Endothelial cell of umbilical vein (primary cell): ENCODE data around the gene PRKAR1A. TPM values are rescaled to one million over a fixed set of nuclear protein-coding genes. Genes with fewer than 3 reads are reported as not detected.

Experiments
- BruUV-seq: library from RNA; stranded (reverse); fragments of 400-500 nt; replicated peaks from 2 replicates; lab custom pipeline; 2021; lab: Mats Ljungman, UMichigan
- CTCF ChIA-PET: fragments of 300-600, 350-600 bp; sonication (Branson Sonifier 250); formaldehyde crosslinking; loops from one replicate; lab custom pipeline; 2021; ENCODE audit warnings: antibody characterized with exemption, inconsistent platforms; lab: Charles Lee
- POLR2A ChIA-PET: fragments of 300-600, 350-600 bp; sonication (Branson Sonifier 250); formaldehyde crosslinking; loops from one replicate; lab custom pipeline; 2021; ENCODE audit warnings: antibody characterized with exemption, inconsistent platforms; lab: Charles Lee
- DNase-seq: peaks from one replicate; pipeline ENCODE4 v3.0.0-alpha.2; 2011; ENCODE audit warnings: low read depth, low spot score
- FAIRE-seq: peaks from 2 replicates; lab custom pipeline; 2011; peaks lifted over from hg19 to GRCh38; lab: Jason Lieb, UNC
- H2AFZ ChIP-seq: 2 replicates; pipeline ENCODE4 v1.6.0; 2012; ENCODE audit warnings: low read depth, low read length, control low read depth, inconsistent platforms
- H3K27ac ChIP-seq: 2 replicates; pipeline ENCODE4 v1.5.1; 2011; ENCODE audit warnings: low read depth, mild to moderate bottlenecking, control low read depth, low read length, moderate library complexity; ENCODE audit not compliant: insufficient read depth
- H3K27me3 ChIP-seq, 2 experiments: 2 replicates each; pipeline versions ENCODE4 v1.6.0 to v1.6.1; 2011; ENCODE audit warnings: low read length in 2 of 2, mixed read lengths in 1 of 2; ENCODE audit not compliant: control insufficient read depth in 2 of 2, insufficient read depth in 2 of 2
- H3K36me3 ChIP-seq, 2 experiments: 2 replicates in 1 of 2; 3 replicates in 1 of 2; pipeline ENCODE4 v1.5.1; 2011; ENCODE audit warnings: low read length in 2 of 2, mild to moderate bottlenecking in 1 of 2, moderate library complexity in 1 of 2; ENCODE audit not compliant: control insufficient read depth in 2 of 2, insufficient read depth in 2 of 2; ENCODE audit errors: extremely low read depth in 1 of 2
- H3K4me1 ChIP-seq: 3 replicates; pipeline ENCODE4 v1.5.1; 2011; ENCODE audit warnings: mild to moderate bottlenecking, low read length; ENCODE audit not compliant: control insufficient read depth, insufficient read depth; ENCODE audit errors: extremely low read depth
- H3K4me2 ChIP-seq: 2 replicates; pipeline ENCODE4 v1.6.1; 2011; ENCODE audit warnings: low read length, control low read depth, mixed read lengths; ENCODE audit not compliant: insufficient read depth
- H3K4me3 ChIP-seq, 3 experiments: fragments of 200-600 bp in 1 of 3; sonication (generic), shearing (Covaris generic) in 1 of 3; replicated peaks in 1 of 3; 2 replicates each; pipeline ENCODE4 v1.5.1; 2011 to 2016; ENCODE audit warnings: control low read depth in 3 of 3, low read length in 3 of 3, mild to moderate bottlenecking in 2 of 3, inconsistent platforms in 1 of 3, low read depth in 1 of 3, moderate library complexity in 1 of 3; ENCODE audit not compliant: insufficient read depth in 1 of 3
- H3K79me2 ChIP-seq: 2 replicates; pipeline ENCODE4 v1.6.0; 2012; ENCODE audit warnings: low read length, inconsistent platforms; ENCODE audit not compliant: control insufficient read depth, insufficient read depth
- H3K9ac ChIP-seq: replicated peaks from 2 replicates; pipeline ENCODE3; 2011; ENCODE audit warnings: low read length, control low read depth; ENCODE audit not compliant: insufficient read depth; ENCODE audit errors: extremely low read depth
- H3K9me1 ChIP-seq: replicated peaks from 3 replicates; pipeline ENCODE4 v1.6.0; 2011; ENCODE audit warnings: mild to moderate bottlenecking, low read length; ENCODE audit not compliant: control insufficient read depth, insufficient read depth; ENCODE audit errors: extremely low read depth
- H3K9me3 ChIP-seq: replicated peaks from 2 replicates; pipeline ENCODE4 v1.5.1; 2012; ENCODE audit warnings: low read length, inconsistent platforms; ENCODE audit not compliant: control insufficient read depth, insufficient read depth
- H4K20me1 ChIP-seq: replicated peaks from 2 replicates; pipeline ENCODE3; 2011; ENCODE audit warnings: mild to moderate bottlenecking, low read length; ENCODE audit not compliant: control insufficient read depth, insufficient read depth; ENCODE audit errors: extremely low read depth
- EZH2 ChIP-seq: IDR thresholded peaks from 2 replicates; pipeline ENCODE4 v1.6.1; 2012; ENCODE audit warnings: borderline replicate concordance, low read depth, mild to moderate bottlenecking, moderate library complexity, low read length, inconsistent platforms; ENCODE audit not compliant: severe bottlenecking
- FOS ChIP-seq: IDR thresholded peaks from 2 replicates; pipeline ENCODE4 v1.6.1; 2011; ENCODE audit warnings: mild to moderate bottlenecking, low read length, moderate library complexity, borderline replicate concordance; ENCODE audit not compliant: insufficient read depth
- GATA2 ChIP-seq: IDR thresholded peaks from 2 replicates; pipeline ENCODE4 v1.7.0; 2011; ENCODE audit warnings: low read depth, mild to moderate bottlenecking, moderate library complexity, mixed read lengths, low read length; ENCODE audit not compliant: insufficient read length, insufficient read depth
- JUN ChIP-seq: IDR thresholded peaks from 2 replicates; pipeline ENCODE4 v1.6.1; 2011; ENCODE audit warnings: borderline replicate concordance, low read depth; ENCODE audit not compliant: insufficient read length, insufficient read depth
- MYC ChIP-seq: IDR thresholded peaks from one replicate; pipeline ENCODE4 v1.6.1; 2011; ENCODE audit warnings: mild to moderate bottlenecking, low read depth, low read length
- POLR2A ChIP-seq: IDR thresholded peaks from 2 replicates; pipeline ENCODE4 v1.6.1; 2012; ENCODE audit warnings: low read depth, mild to moderate bottlenecking, control low read depth, low read length
- dilution Hi-C: fragments of 300-500 bp; cut with MboI; formaldehyde crosslinking; loops from one replicate; pipeline ENCODE4 v1.15.0; 2019; ENCODE audit warnings: low sequenced_read_pairs; ENCODE audit not compliant: extremely low pct_ligation_motif_present
- intact Hi-C: fragments of 100-400 bp; cut with micrococcal nuclease; formaldehyde crosslinking; loops from one replicate; pipeline ENCODE4 v1.10.0; 2022
- polyA plus RNA-seq, 4 experiments: library from polyadenylated mRNA; depleted of rRNA in 3 of 4; stranded (reverse) in 3 of 4; unstranded in 1 of 4; fragments of >200 nt; gene quantifications; 2 replicates each; pipeline versions ENCODE4 v1.2.1 to v1.2.3, GENCODE V29; 2011 to 2012; ENCODE audit warnings: missing spikeins in 1 of 4
- total RNA-seq: library from RNA; stranded (reverse); gene quantifications from 2 replicates; pipeline ENCODE4 v1.2.3, GENCODE V29; 2021
- TF ChIP-seq, protein P1 (sequence below): IDR thresholded peaks from 2 replicates; pipeline ENCODE4 v1.6.1; 2011; ENCODE audit not compliant: insufficient read depth, insufficient read length

The PRKAR1A gene
- total and polyA plus RNA-seq, 2 donors (not counting 3 experiments of a cell fraction or from before 2014, with no cell fraction given) = 92.0 to 257 TPM

DNA sequence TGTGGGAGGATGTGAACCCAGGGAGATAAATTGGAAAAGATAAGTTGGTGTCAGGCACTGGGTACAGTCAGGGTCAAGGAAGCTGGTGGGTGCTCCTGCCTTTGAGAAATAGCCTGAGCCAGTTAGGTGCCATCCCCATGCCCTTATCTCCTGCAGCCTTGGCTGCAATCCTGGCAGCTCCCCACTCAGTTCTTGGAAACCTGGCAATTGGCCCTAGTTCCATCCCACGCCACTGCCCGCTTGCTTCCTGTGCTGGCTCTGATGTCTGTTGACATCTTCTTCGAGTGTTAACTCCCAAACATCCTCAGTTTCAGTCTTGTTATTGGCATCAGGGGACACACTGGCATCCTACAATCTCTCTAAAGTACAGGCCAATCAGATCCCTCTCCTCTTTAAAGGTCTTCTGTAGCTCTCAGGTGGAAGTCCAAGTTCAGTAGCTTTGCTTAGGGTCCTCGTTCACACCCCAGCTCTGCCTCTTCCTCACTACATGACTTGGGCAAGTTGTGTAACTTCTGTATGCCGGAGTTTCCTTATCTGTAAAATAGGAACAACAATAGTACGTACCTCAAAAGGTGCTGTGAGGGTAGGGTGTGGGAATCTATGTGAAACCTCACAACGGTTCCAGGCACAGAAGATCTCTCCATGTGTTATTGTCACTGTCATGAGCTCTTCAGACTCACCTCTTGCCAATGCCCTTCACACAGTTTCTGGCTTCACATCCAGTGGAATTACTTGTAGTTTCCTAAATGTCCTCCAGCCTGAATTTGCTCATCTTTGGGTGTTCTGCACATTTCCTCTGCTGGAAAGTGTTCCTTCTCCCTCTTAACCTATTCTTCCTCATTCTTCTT, 13.5 kb upstream of the PRKAR1A start:
- H3K4me2 ChIP-seq = no peak overlapping the region
- no peak overlapping the region for H3K9ac ChIP-seq
- H3K27ac ChIP-seq = no peak overlapping the region
- H3K9me3 ChIP-seq = no peaks in the 10 kb centered on the region
- H4K20me1 ChIP-seq = no peaks in the 10 kb centered on the region
- peaks cover 3 to 14% of the 10 kb centered on the region in 2 experiments for H3K27me3 ChIP-seq
- dilution Hi-C loops (no loop called here), intact Hi-C loops (no loop called here)
- no peaks in the 10 kb centered on the region for H3K4me1 ChIP-seq
- ChIA-PET POLR2A (no interaction called here), CTCF (interaction anchor here (1.2 to 1.4 kb wide), 3 partner anchors 10 to 35 kb away, joined by 3 to 4 read pairs (median 3); no protein-coding TSS in a partner anchor)
- no peaks in the 10 kb centered on the region for H3K36me3 ChIP-seq
- DNase-seq (peak; percentile 18), FAIRE-seq (no peak)
- H3K79me2 ChIP-seq = no peaks in the 10 kb centered on the region
- H3K4me3 ChIP-seq = no peak overlapping the region
- no peak overlapping the region for H2AFZ ChIP-seq
- BruUV-seq = no TSS peak
- H3K9me1 ChIP-seq = no peaks in the 10 kb centered on the region
- no peak for TF ChIP-seq JUN
- no peak for TF ChIP-seq FOS
- TF ChIP-seq MYC = no peak
- no peak for TF ChIP-seq EZH2
- TF ChIP-seq GATA2 = no peak

DNA sequence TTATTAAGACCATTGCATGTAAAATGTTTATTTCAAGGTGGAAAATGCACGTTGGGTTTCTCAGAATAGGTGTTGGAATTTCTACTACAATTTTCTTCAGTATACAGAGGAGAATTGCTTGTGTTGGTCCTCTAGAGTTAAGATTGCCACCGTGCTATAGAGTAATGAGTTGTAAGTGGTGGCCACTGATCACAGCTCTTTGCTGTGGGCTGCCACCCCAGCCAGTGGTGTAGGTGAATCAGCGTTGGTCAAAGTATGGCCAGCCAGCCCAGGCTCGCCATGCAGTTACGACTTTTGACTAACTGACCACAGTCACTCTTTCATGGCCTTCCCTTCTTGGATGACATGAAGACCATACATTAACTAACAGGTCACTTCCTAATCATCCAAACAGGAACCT, 12.6 kb upstream of the PRKAR1A start:
- H2AFZ ChIP-seq = no peak overlapping the region
- no peaks in the 10 kb centered on the region for H3K9me3 ChIP-seq
- no TSS peak for BruUV-seq
- H3K9me1 ChIP-seq = no peaks in the 10 kb centered on the region
- H3K4me1 ChIP-seq = no peaks in the 10 kb centered on the region
- H3K79me2 ChIP-seq = no peaks in the 10 kb centered on the region
- peaks cover 3 to 14% of the 10 kb centered on the region in 2 experiments for H3K27me3 ChIP-seq
- no peaks in the 10 kb centered on the region for H3K36me3 ChIP-seq
- POLR2A ChIA-PET = no interaction called here
- no peak overlapping the region for H3K27ac ChIP-seq
- CTCF ChIA-PET = no interaction called here
- H3K9ac ChIP-seq = no peak overlapping the region
- intact Hi-C loops (no loop called here), dilution Hi-C loops (no loop called here)
- H4K20me1 ChIP-seq = no peaks in the 10 kb centered on the region
- no peak for DNase-seq
- no peak overlapping the region for H3K4me2 ChIP-seq
- no peak for TF ChIP-seq JUN
- TF ChIP-seq POLR2A = no peak
- no peak for TF ChIP-seq GATA2
- no peak for TF ChIP-seq FOS
- TF ChIP-seq, protein P1, sequence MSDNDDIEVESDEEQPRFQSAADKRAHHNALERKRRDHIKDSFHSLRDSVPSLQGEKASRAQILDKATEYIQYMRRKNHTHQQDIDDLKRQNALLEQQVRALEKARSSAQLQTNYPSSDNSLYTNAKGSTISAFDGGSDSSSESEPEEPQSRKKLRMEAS = no peak
- no peak for TF ChIP-seq MYC
- no peak overlapping the region for H3K4me3 ChIP-seq
- no peak for FAIRE-seq
